ENCODE measurements around the gene AGBL1.

The AGBL1 gene

DNA sequence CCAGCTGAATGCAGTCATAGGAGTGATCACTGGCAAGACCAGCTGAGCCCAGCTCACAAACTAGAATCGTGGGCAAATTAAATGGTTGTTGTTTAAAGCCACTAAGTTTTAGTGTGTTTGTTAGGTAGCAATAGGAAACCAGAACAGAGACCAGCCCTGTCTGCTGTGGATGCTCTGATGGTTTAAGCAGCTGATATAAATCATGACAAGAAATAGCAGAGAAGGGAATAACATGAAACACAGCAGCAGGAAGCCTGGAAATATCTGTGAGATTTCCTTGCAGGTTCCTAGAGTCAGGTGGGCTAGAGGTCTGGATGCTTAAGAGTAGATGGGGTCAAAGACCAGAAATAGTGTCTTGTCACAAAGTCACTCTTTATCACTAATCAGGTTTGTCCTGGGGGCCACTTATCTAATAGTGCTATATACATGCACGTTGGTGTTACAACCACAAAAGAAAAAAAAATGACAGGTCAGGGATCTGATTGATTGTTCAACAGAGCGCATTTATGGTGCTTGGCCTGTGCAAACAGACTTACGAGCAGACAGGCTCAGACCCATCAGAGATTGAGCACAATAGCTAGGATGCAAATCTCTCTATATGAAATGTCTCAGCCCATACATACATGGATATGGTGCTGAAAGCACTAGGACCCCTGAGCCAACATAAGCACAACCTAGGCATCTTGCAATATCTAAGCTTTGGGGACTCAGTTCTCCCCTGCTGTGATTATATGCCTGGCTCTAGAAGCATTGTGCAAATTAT lies 967.7 kb downstream of the AGBL1 start:
- Histone ChIP-seq H3K9me3 (ENCODE audit: control insufficient read depth, insufficient read depth, low read depth, low read length) (no peaks in the 10 kb centered on the region), H3K36me3 (ENCODE audit: control insufficient read depth in 2 of 2, insufficient read depth in 1 of 2, low read length in 2 of 2) (no peaks in the 10 kb centered on the region), H3K27ac (ENCODE audit: extremely low read depth, low read depth, low read length) (no peak overlapping the region), H3K4me3 (ENCODE audit: low read depth, low read length) (no peak overlapping the region), H3K4me1 (ENCODE audit: control insufficient read depth, insufficient read depth, low read length) (no peaks in the 10 kb centered on the region; the same call in 1 of the 2 replicates)
- CTCF ChIA-PET = no interaction called here
- TF ChIP-seq ZNF266 (tag by site-specific recombination; IDR thresholded peaks at IDR 0.05; ENCODE audit: low read depth) = no peak
- TF ChIP-seq, protein P1, sequence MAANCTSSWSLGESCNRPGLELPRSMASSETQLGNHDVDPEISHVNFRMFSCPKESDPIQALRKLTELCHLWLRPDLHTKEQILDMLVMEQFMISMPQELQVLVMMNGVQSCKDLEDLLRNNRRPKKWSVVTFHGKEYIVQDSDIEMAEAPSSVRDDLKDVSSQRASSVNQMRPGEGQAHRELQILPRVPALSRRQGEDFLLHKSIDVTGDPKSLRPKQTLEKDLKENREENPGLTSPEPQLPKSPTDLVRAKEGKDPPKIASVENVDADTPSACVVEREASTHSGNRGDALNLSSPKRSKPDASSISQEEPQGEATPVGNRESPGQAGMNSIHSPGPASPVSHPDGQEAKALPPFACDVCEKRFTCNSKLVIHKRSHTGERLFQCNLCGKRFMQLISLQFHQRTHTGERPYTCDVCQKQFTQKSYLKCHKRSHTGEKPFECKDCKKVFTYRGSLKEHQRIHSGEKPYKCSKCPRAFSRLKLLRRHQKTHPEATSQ (tag by site-specific recombination; IDR thresholded peaks at IDR 0.05) = no peak
- no peak for TF ChIP-seq KLF8 (tag by site-specific recombination; IDR thresholded peaks at IDR 0.05)
- no peak for TF ChIP-seq ZIC2 (tag by site-specific recombination; IDR thresholded peaks at IDR 0.05)
- TF ChIP-seq, protein P2, sequence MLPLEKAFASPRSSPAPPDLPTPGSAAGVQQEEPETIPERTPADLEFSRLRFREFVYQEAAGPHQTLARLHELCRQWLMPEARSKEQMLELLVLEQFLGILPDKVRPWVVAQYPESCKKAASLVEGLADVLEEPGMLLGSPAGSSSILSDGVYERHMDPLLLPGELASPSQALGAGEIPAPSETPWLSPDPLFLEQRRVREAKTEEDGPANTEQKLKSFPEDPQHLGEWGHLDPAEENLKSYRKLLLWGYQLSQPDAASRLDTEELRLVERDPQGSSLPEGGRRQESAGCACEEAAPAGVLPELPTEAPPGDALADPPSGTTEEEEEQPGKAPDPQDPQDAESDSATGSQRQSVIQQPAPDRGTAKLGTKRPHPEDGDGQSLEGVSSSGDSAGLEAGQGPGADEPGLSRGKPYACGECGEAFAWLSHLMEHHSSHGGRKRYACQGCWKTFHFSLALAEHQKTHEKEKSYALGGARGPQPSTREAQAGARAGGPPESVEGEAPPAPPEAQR (tag by site-specific recombination; IDR thresholded peaks at IDR 0.05) = no peak
- no peak for TF ChIP-seq HOXC10 (CRISPR knock-in tag; IDR thresholded peaks at IDR 0.05)
- no peak for TF ChIP-seq ZNF2 (tag by site-specific recombination; IDR thresholded peaks at IDR 0.05)
- TF ChIP-seq KLF10 (tag by site-specific recombination; IDR thresholded peaks at IDR 0.05) = no peak
- TF ChIP-seq, protein P3, sequence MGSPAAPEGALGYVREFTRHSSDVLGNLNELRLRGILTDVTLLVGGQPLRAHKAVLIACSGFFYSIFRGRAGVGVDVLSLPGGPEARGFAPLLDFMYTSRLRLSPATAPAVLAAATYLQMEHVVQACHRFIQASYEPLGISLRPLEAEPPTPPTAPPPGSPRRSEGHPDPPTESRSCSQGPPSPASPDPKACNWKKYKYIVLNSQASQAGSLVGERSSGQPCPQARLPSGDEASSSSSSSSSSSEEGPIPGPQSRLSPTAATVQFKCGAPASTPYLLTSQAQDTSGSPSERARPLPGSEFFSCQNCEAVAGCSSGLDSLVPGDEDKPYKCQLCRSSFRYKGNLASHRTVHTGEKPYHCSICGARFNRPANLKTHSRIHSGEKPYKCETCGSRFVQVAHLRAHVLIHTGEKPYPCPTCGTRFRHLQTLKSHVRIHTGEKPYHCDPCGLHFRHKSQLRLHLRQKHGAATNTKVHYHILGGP (tag by site-specific recombination; IDR thresholded peaks at IDR 0.05) = no peak
- no peak for TF ChIP-seq ZNF391 (tag by site-specific recombination; IDR thresholded peaks at IDR 0.05; ENCODE audit: borderline replicate concordance, low read depth)
- TF ChIP-seq, protein P4, sequence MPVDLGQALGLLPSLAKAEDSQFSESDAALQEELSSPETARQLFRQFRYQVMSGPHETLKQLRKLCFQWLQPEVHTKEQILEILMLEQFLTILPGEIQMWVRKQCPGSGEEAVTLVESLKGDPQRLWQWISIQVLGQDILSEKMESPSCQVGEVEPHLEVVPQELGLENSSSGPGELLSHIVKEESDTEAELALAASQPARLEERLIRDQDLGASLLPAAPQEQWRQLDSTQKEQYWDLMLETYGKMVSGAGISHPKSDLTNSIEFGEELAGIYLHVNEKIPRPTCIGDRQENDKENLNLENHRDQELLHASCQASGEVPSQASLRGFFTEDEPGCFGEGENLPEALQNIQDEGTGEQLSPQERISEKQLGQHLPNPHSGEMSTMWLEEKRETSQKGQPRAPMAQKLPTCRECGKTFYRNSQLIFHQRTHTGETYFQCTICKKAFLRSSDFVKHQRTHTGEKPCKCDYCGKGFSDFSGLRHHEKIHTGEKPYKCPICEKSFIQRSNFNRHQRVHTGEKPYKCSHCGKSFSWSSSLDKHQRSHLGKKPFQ (tag by site-specific recombination; IDR thresholded peaks at IDR 0.05) = no peak
- TF ChIP-seq ZNF37A (tag by site-specific recombination; IDR thresholded peaks at IDR 0.05) = no peak
- no peak for TF ChIP-seq ZNF571 (tag by site-specific recombination; IDR thresholded peaks at IDR 0.05)
- no peak for TF ChIP-seq ZNF16 (tag by site-specific recombination; IDR thresholded peaks at IDR 0.05; ENCODE audit: low read depth)
- TF ChIP-seq ZNF677 (tag by site-specific recombination; IDR thresholded peaks at IDR 0.05) = no peak
- no peak for TF ChIP-seq ZNF830 (tag by site-specific recombination; IDR thresholded peaks at IDR 0.05; ENCODE audit: low read depth)
- POLR2A ChIA-PET = no interaction called here
